Measurements from ENCODE around the gene SPESP1.

SPESP1 gene

DNA sequence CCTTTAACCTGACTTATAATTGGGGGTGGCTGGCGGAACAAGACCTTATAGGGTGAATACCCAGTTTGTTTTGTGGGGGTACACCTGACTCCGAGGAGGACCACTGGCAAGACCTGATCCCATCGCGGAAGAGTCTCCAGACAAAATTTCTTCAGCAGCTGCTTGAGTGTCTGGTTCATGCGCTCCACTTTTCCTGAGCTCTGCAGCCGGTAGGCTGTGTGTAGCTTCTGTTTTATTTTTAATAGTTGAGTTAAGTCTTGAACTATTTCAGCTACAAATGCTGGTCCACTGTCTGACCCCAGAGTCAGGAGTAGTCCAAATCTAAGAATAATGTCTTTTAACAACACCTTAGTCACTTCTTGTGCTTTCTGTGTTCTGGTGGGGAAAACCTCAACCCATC, 63.0 kb downstream of the SPESP1 start:
- no peak for FAIRE-seq

DNA sequence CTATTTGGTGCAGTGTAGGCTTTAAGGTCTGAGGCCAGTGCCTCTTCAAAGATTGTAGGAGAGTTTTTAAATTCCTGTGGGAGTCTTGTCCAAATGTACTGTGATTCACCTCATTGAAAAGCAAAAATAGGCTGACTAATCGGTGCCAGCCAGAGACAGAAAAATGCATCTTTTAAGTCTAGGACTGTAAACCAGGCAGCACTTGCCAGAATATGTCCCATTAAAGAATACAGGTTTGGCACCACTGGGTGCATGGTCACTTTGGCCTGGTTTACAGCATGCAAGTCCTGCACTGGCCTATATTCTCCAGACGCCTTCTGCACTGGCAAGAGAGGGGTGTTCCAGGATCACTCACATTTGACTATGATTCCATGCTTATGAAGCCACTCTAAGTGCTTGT, 63.8 kb downstream of the SPESP1 start:
- FAIRE-seq, result no peak

DNA sequence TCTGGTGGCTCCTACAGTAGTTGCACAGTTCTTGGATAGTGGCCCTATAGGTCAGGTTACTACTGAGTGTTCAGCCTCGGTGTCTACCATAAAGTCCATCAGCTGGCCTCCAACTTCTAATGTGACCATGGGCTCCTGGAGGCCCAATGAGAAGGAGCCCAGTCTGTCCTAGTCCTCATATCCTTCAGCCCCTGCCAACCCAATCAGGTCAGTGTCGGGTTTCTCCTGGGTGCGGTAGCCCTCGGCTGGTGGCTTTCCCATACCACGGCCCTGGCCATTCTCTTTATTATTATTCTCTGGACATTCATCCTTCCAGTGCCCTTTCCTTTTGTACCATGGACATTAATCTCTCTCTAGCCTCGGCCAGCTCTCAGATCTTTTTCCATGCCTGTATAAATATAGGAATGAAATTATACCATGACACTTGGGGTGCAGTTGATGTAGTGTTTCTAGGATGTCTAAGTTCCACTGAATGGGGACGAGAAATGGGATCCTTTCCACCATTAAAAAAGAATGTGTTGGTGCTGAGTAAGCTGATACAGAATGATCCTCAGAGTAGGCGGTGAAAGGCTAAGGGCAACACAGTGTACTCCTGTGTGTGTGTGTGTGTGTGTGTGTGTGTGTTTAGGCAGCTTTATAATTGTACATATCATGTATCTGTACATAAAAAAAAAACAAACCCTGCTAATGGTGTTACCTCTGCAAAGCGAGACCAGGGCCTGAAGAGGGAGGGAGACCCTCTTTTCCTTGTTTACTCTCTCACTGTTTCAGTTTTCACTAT, 64.8 kb downstream of the SPESP1 start:
- FAIRE-seq, result no peak

Measured in G401.6 (cell line).